Psoas muscle (tissue), 8 donors: ENCODE measurements around the gene CYP4F8. TPM values are rescaled to one million over a fixed set of nuclear protein-coding genes. Genes with fewer than 3 reads are reported as not detected.

Experiments
- ATAC-seq, 4 donors: fragments of 200-7000 bp; cut with Tn5 transposase; one replicate each; pipeline ENCODE4 v1.9.1; 2020; ENCODE audit warnings: moderate library complexity in 3 of 4, mild to moderate bottlenecking in 2 of 4
- DNase-seq, 2 donors: peaks; one replicate each; pipeline ENCODE4 v3.0.0-alpha.2; 2020
- H3K27ac ChIP-seq: fragments of 200-600 bp; one replicate; pipeline ENCODE4 v1.8.0; 2022
- H3K27me3 ChIP-seq, 3 donors: fragments of 200-600 bp in 1 of 3; one replicate each; pipeline versions ENCODE4 v1.6.1 to v1.8.0; 2013 to 2022; ENCODE audit warnings: low read length in 2 of 3, mild to moderate bottlenecking in 2 of 3, moderate library complexity in 1 of 3; ENCODE audit not compliant: insufficient read depth in 3 of 3
- H3K36me3 ChIP-seq, 2 donors: fragments of 200-600 bp in 1 of 2; one replicate each; pipeline versions ENCODE4 v1.6.1 to v1.8.0; 2013 to 2022; ENCODE audit warnings: low read depth in 1 of 2, mild to moderate bottlenecking in 1 of 2, moderate library complexity in 1 of 2; ENCODE audit not compliant: insufficient read depth in 1 of 2
- H3K4me1 ChIP-seq: fragments of 200-600 bp; one replicate; pipeline ENCODE4 v1.8.0; 2022
- H3K4me3 ChIP-seq: fragments of 200-600 bp; one replicate; pipeline ENCODE4 v1.8.0; 2022; ENCODE audit warnings: mild to moderate bottlenecking
- H3K9me3 ChIP-seq: fragments of 200-600 bp; one replicate; pipeline ENCODE4 v1.8.0; 2022
- WGBS, 3 donors: extraction: QIAGEN DNeasy Blood & Tissue Kit; methylation state at CpG; one replicate each; pipeline versions ENCODE4 v1.1.6 to v1.1.7; 2013; 5-methylcytosine and 5-hydroxymethylcytosine counted together
- intact Hi-C, 2 donors: fragments of 100-400 bp; cut with DNase I; formaldehyde crosslinking; loops; one replicate each; pipeline versions ENCODE4 v1.11.0 to v1.14.2; 2022
- polyA plus RNA-seq, 3 donors: library from polyadenylated mRNA; stranded (reverse); fragments of 200-250 nt; gene quantifications; one replicate each; pipeline ENCODE4 v1.2.3, GENCODE V29; 2013
- total RNA-seq, 4 donors: library from RNA; stranded (reverse); fragmentation: NEBNext Ultra II Directional in 2 of 4; extraction: Animal tissue kit (Norgen Biotek cat#: 25700) in 2 of 4; gene quantifications; one replicate each; pipeline versions ENCODE4 v1.2.1 to v1.2.4, GENCODE V29; 2021 to 2023
- TF ChIP-seq, protein P1 (sequence below): fragments of 200-600 bp; IDR thresholded peaks from one replicate; pipeline ENCODE4 v1.8.0; 2022; ENCODE audit warnings: antibody characterized with exemption
- donor health status: healthy with polysubstance abuse.
- donor health status: DM: no; HTN: no; CAD: no; lungs with moderate emphysema.
- donor health status: Bipolar disorder and iron deficiency.
- donor health status: healthy.
- donor health status: DM: yes; HTN: yes; CAD: no.
- donor health status: DM: no; HTN: no; CAD: no.
- donor health status: DM: no; HTN: no; CAD: no.
- donor health status: DM: yes; HTN: yes; CAD: no.

CYP4F8 gene
- total and polyA plus RNA-seq, 7 donors = not detected

GRCh38 chr19:15577184-15577771, 37.7 kb upstream of the CYP4F8 start:
- TF ChIP-seq, protein P1, sequence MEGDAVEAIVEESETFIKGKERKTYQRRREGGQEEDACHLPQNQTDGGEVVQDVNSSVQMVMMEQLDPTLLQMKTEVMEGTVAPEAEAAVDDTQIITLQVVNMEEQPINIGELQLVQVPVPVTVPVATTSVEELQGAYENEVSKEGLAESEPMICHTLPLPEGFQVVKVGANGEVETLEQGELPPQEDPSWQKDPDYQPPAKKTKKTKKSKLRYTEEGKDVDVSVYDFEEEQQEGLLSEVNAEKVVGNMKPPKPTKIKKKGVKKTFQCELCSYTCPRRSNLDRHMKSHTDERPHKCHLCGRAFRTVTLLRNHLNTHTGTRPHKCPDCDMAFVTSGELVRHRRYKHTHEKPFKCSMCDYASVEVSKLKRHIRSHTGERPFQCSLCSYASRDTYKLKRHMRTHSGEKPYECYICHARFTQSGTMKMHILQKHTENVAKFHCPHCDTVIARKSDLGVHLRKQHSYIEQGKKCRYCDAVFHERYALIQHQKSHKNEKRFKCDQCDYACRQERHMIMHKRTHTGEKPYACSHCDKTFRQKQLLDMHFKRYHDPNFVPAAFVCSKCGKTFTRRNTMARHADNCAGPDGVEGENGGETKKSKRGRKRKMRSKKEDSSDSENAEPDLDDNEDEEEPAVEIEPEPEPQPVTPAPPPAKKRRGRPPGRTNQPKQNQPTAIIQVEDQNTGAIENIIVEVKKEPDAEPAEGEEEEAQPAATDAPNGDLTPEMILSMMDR = no peak
- 64 to 67% (median 64%) methylated on average over 6 of the region's 6 CpGs for WGBS, 3 donors
- H3K9me3 ChIP-seq = no peaks in the 10 kb centered on the region
- DNase-seq = no peak
- peaks cover 0 to 11% (median 4%) of the 10 kb centered on the region in 3 donors for H3K27me3 ChIP-seq
- H3K4me1 ChIP-seq = no peaks in the 10 kb centered on the region
- H3K4me3 ChIP-seq = no peak overlapping the region
- no peaks in the 10 kb centered on the region for H3K36me3 ChIP-seq
- no peak for ATAC-seq
- intact Hi-C loops = no loop called here
- H3K27ac ChIP-seq = no peak overlapping the region

DNA sequence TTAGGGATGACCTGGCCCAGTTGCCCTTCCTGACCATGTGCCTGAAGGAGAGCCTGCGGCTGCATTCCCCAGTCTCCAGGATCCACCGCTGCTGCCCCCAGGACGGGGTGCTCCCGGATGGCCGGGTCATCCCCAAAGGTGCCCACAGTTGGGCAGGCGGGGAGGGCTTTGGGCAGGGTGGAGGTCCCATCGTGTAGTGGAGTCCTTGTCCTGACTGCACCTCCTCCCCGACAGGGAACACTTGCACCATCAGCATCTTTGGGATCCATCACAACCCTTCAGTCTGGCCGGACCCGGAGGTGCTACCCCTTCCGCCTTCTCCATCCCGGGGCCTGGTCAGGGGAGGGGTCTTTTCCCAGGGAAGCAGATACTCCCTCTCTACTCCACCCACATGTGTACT, 31.7 kb upstream of the CYP4F8 start:
- TF ChIP-seq, protein P1 = no peak
- H3K27me3 ChIP-seq = peaks cover 0 to 42% (median 5%) of the 10 kb centered on the region in 3 donors
- H3K27ac ChIP-seq = no peak overlapping the region
- H3K9me3 ChIP-seq = no peaks in the 10 kb centered on the region
- H3K4me3 ChIP-seq = no peak overlapping the region
- ATAC-seq (no peak), DNase-seq (no peak)
- WGBS, 3 donors = 75 to 83% (median 76%) methylated on average over 11 to 12 of the region's 12 CpGs
- no peaks in the 10 kb centered on the region for H3K4me1 ChIP-seq
- H3K36me3 ChIP-seq = no peaks in the 10 kb centered on the region
- intact Hi-C loops = loop anchor here in 1 of 2 donors (5.0 kb wide), 1 partner anchor 599 kb away; no protein-coding TSS in a partner anchor

GRCh38 chr19:15584095-15584494, 30.9 kb upstream of the CYP4F8 start:
- TF ChIP-seq, protein P1 = no peak
- 37 to 41% (median 40%) methylated on average over 9 to 10 of the region's 10 CpGs for WGBS, 3 donors
- ATAC-seq (no peak), DNase-seq (no peak)
- intact Hi-C loops = loop anchor here (2.0 to 5.0 kb wide), 2 partner anchors 598 to 599 kb away; no protein-coding TSS in a partner anchor
- no peaks in the 10 kb centered on the region for H3K36me3 ChIP-seq
- H3K4me1 ChIP-seq = no peaks in the 10 kb centered on the region
- no peaks in the 10 kb centered on the region for H3K9me3 ChIP-seq
- H3K4me3 ChIP-seq = no peak overlapping the region
- H3K27ac ChIP-seq = no peak overlapping the region
- H3K27me3 ChIP-seq = peaks cover 0 to 42% (median 5%) of the 10 kb centered on the region in 3 donors

DNA sequence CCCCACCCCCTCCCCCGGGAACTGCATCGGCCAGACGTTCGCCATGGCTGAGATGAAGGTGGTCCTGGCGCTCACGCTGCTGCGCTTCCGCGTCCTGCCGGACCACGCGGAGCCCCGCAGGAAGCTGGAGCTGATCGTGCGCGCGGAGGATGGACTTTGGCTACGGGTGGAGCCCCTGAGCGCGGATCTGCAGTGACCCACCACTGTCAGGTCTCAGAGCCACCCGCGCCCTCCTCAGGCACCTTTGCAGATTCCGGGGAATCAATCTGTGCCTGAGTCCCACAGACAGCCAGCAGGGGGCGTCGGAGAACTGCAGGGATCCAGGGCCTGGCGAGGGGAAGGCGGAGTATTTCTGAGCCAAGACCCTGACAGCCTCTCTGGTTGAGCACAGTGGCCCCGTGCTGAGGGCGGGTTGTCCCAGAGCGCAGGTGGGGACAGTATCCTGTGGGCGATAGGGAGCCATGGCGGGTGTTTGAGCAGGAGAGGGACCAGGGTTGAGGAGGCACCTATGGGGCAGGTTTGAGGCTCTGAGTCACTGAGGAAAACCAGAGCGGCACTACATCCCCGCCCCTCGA, 30.4 kb upstream of the CYP4F8 start:
- no peak overlapping the region for H3K4me3 ChIP-seq
- TF ChIP-seq, protein P1 = peak; percentile 70
- H3K27ac ChIP-seq = no peak overlapping the region
- peaks cover 0 to 42% (median 5%) of the 10 kb centered on the region in 3 donors for H3K27me3 ChIP-seq
- 8 to 10% (median 9%) methylated on average over 29 to 35 of the region's 35 CpGs for WGBS, 3 donors
- H3K9me3 ChIP-seq = no peaks in the 10 kb centered on the region
- intact Hi-C loops = loop anchor here (2.0 to 5.0 kb wide), 2 partner anchors 598 kb away; no protein-coding TSS in a partner anchor
- DNase-seq = peak; percentile 78 to 84
- peak in 3 of 4 donors; percentile 36 to 71 (median 58) for ATAC-seq
- no peaks in the 10 kb centered on the region for H3K36me3 ChIP-seq
- H3K4me1 ChIP-seq = no peaks in the 10 kb centered on the region
